Measurements from ENCODE around the gene NTN5. TPM values are rescaled to one million over a fixed set of nuclear protein-coding genes. Genes with fewer than 3 reads are reported as not detected.
"Not testable (repeated sequence)": the region's sequence is repeated elsewhere in the genome, so short reads cannot be mapped to it uniquely, and the experiment has no call there.

Gene NTN5
- total and polyA plus RNA-seq, 8 donors, result 1.3 TPM; not detected in 7

GRCh38 chr19:48689449-48689848 is 16.6 kb upstream of the NTN5 start:
- Histone ChIP-seq H3K36me3 (no peaks in the 10 kb centered on the region), H3K9me3 (no peaks in the 10 kb centered on the region), H3K27me3 (no peaks in the 10 kb centered on the region), H3K4me1 (peaks cover under 1 to 26% (median 16%) of the 10 kb centered on the region in 4 donors), H3K27ac (peak overlapping the region in 3 of 5 donors; percentile 46 to 51 (median 50)), H3K4me3 (no peak overlapping the region)
- WGBS, 5 donors, result 22 to 43% (median 37%) methylated on average over 7 of the region's 7 CpGs
- intact Hi-C loops (cut with DNase I; ENCODE audit: low total_unique reads), result no loop called here
- peak in 1 of 2 donors; percentile 55 for DNase-seq
- no peak for TF ChIP-seq POLR2AphosphoS5 (IDR thresholded peaks at IDR 0.05)
- no peak for TF ChIP-seq CTCF (IDR thresholded peaks at IDR 0.05)
- TF ChIP-seq POLR2A (IDR thresholded peaks at IDR 0.05), result no peak
- TF ChIP-seq EP300 (IDR thresholded peaks at IDR 0.05), result no peak

- 41 to 62% (median 56%) methylated on average over 3 of the region's 3 CpGs for WGBS, 5 donors
- TF ChIP-seq CTCF (IDR thresholded peaks at IDR 0.05), result no peak
- no peak for TF ChIP-seq POLR2AphosphoS5 (IDR thresholded peaks at IDR 0.05)
- no peak for TF ChIP-seq POLR2A (IDR thresholded peaks at IDR 0.05)
- no peak for TF ChIP-seq EP300 (IDR thresholded peaks at IDR 0.05)
- no peak for DNase-seq
- Histone ChIP-seq H3K4me1 (peaks cover 4 to 42% (median 27%) of the 10 kb centered on the region in 4 donors), H3K9me3 (no peaks in the 10 kb centered on the region), H3K4me3 (no peak overlapping the region), H3K36me3 (no peaks in the 10 kb centered on the region), H3K27ac (no peak overlapping the region), H3K27me3 (no peaks in the 10 kb centered on the region)
- intact Hi-C loops (cut with DNase I; ENCODE audit: low total_unique reads), result no loop called here
These were observed 15.0 kb upstream of the NTN5 start for GRCh38 chr19:48687776-48688175.

- H3K4me3 ChIP-seq; H3K27ac ChIP-seq; intact Hi-C loops (cut with DNase I; ENCODE audit: low total_unique reads); H3K27me3 ChIP-seq; DNase-seq; H3K36me3 ChIP-seq; H3K9me3 ChIP-seq: not testable (repeated sequence)
- 90 to 97% (median 95%) methylated on average over 7 of the region's 7 CpGs for WGBS, 5 donors
- H3K4me1 ChIP-seq, result peaks cover 4 to 43% (median 32%) of the 10 kb centered on the region in 4 donors
These were observed 13.8 kb upstream of the NTN5 start for GRCh38 chr19:48686637-48687036.

- 77 to 88% (median 82%) methylated on average over 3 of the region's 3 CpGs for WGBS, 5 donors
- Histone ChIP-seq H3K36me3 (no peaks in the 10 kb centered on the region), H3K27me3 (no peaks in the 10 kb centered on the region), H3K4me3 (no peak overlapping the region), H3K9me3 (no peaks in the 10 kb centered on the region), H3K4me1 (peaks cover 4 to 46% (median 32%) of the 10 kb centered on the region in 4 donors), H3K27ac (no peak overlapping the region)
- TF ChIP-seq CTCF (IDR thresholded peaks at IDR 0.05) (no peak), POLR2A (IDR thresholded peaks at IDR 0.05) (no peak), EP300 (IDR thresholded peaks at IDR 0.05) (no peak), POLR2AphosphoS5 (IDR thresholded peaks at IDR 0.05) (no peak)
- intact Hi-C loops (cut with DNase I; ENCODE audit: low total_unique reads), result no loop called here
- DNase-seq, result no peak
These were observed 13.3 kb upstream of the NTN5 start for GRCh38 chr19:48686088-48686487.

GRCh38 chr19:48685583-48685982 is 12.8 kb upstream of the NTN5 start:
- H3K27ac ChIP-seq, result no peak overlapping the region

More at GRCh38 chr19:48685583-48685982, 12.8 kb upstream of the NTN5 start:
- H3K9me3 ChIP-seq, result no peaks in the 10 kb centered on the region
- peak in 1 of 2 donors; percentile 58 for DNase-seq
- H3K4me1 ChIP-seq, result peaks cover 4 to 48% (median 32%) of the 10 kb centered on the region in 4 donors
- H3K4me3 ChIP-seq, result no peak overlapping the region
- H3K27me3 ChIP-seq, result no peaks in the 10 kb centered on the region
- intact Hi-C loops (cut with DNase I; ENCODE audit: low total_unique reads), result no loop called here
- H3K36me3 ChIP-seq, result no peaks in the 10 kb centered on the region
- no peak for TF ChIP-seq POLR2A (IDR thresholded peaks at IDR 0.05)
- TF ChIP-seq EP300 (IDR thresholded peaks at IDR 0.05), result no peak
- no peak for TF ChIP-seq CTCF (IDR thresholded peaks at IDR 0.05)
- TF ChIP-seq POLR2AphosphoS5 (IDR thresholded peaks at IDR 0.05), result no peak
- 56 to 68% (median 62%) methylated on average over 9 of the region's 9 CpGs for WGBS, 5 donors
